ENCODE data around the gene AUTS2. TPM values are rescaled to one million over a fixed set of nuclear protein-coding genes. Genes with fewer than 3 reads are reported as not detected.

Gene AUTS2
- total RNA-seq, 2 experiments from 2014 or later = 16.9 to 17.7 TPM

DNA sequence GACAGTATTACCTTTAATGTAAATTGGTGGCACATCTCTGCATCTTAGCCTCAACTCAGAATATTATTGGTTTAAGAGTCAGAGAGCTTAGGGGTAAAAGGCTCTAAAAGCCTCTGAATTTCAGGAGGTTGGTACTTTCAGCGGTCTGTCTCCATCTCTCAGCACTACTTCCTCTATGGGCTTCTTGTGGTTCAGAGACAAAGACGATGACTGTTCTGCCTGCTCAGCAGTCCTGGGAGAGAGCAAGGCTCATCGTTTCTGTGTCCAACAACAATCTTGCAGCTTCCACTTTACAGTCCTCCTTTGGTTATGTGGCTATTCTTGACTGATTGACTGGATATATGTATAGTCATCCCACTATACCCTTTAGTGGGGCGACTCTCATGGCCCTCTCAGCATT, 394.7 kb downstream of the AUTS2 start:
- Mint-ChIP-seq H3K4me3 (no peak overlapping the region), H3K27me3 (no peaks in the 10 kb centered on the region), H3K9me3 (no peaks in the 10 kb centered on the region), H3K36me3 (ENCODE audit: low read depth) (no peaks in the 10 kb centered on the region), H3K4me1 (no peaks in the 10 kb centered on the region), H3K27ac (no peak overlapping the region)
- CTCF ChIA-PET = interaction anchor here (0.6 kb wide), 1 partner anchor 1295 kb away, joined by 3 read pairs; no protein-coding TSS in a partner anchor
- DNase-seq = no peak
- POLR2A ChIA-PET = no interaction called here

DNA sequence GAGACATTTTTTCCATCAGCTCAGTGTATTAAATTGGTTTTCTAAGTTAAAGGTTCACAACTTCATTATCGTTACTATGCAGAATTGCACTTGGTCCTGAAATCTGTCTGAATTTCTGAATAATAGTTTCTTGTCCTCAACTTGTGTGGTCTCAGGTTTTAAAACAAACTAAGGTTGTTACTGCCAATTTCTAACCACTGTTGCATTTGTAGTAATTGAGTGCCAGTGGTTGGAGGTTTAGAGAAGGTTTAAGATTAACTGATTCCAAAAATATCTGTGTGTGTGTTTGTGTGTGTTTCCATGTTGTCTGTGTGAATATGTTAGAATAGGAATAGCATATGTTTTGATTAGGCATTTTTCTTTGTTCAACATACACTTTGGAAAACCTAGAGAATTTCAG, 395.9 kb downstream of the AUTS2 start:
- Mint-ChIP-seq H3K4me3 (no peak overlapping the region), H3K4me1 (no peaks in the 10 kb centered on the region), H3K27ac (no peak overlapping the region), H3K27me3 (no peaks in the 10 kb centered on the region), H3K36me3 (ENCODE audit: low read depth) (no peaks in the 10 kb centered on the region), H3K9me3 (no peaks in the 10 kb centered on the region)
- ChIA-PET POLR2A (no interaction called here), CTCF (no interaction called here)
- DNase-seq = no peak

DNA sequence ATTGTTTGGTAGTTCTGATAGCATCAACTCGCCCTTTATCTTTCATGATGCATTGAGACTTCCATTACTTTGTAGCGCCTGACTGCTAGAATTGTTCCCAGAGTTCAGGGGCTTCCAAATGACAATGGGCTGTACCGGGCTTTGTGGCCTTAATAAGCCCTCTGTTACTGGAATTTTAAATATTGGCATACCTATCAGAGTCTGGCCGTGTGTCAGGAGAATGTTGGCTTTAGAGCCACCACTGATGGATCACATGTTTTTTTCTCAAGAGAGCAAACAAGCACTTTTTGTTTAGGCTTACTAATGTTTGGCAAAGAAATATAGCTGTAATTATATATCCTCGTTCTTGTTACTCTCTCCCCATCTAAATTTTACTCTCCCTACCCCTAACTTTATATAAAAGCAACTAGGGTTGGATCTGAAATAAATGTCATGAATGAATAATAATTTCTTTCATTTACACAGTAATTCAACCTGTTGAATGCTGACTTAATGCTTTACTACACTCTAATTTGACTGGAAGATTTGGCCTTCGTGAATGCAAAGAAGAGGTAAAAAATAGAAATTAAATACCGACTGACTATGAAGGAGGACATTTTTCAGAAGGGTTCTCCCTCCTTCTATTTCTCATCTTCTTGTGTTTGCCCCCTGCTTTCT, 396.7 kb downstream of the AUTS2 start:
- ChIA-PET POLR2A (no interaction called here), CTCF (no interaction called here)
- Mint-ChIP-seq H3K4me3 (no peak overlapping the region), H3K36me3 (ENCODE audit: low read depth) (no peaks in the 10 kb centered on the region), H3K27ac (no peak overlapping the region), H3K9me3 (no peaks in the 10 kb centered on the region), H3K27me3 (no peaks in the 10 kb centered on the region), H3K4me1 (no peaks in the 10 kb centered on the region)
- DNase-seq = no peak

DNA sequence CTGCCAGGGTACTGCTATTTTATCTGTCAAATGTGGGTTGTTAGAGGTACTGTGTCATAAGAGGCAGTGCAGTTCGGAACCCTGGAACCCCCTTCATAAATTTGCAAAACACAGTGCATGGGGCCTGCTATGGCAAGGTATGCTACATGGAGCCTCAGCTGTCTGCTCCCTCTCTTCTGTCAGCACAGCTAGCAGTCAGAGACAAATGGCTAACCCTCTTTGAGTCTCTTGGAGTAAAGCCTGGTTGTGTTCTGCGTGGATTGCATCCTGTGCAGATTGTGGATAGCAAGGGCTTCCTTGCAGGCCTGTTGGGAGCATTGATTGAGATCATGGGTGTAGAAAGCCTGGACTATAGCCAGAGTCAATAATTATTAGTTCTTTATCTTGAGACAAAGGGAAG, 397.8 kb downstream of the AUTS2 start:
- H3K9me3 Mint-ChIP-seq = no peaks in the 10 kb centered on the region
- H3K27ac Mint-ChIP-seq = no peak overlapping the region
- POLR2A ChIA-PET = no interaction called here
- CTCF ChIA-PET = no interaction called here
- H3K4me3 Mint-ChIP-seq = no peak overlapping the region
- no peaks in the 10 kb centered on the region for H3K36me3 Mint-ChIP-seq (ENCODE audit: low read depth)
- no peaks in the 10 kb centered on the region for H3K4me1 Mint-ChIP-seq
- no peaks in the 10 kb centered on the region for H3K27me3 Mint-ChIP-seq
- no peak for DNase-seq

DNA sequence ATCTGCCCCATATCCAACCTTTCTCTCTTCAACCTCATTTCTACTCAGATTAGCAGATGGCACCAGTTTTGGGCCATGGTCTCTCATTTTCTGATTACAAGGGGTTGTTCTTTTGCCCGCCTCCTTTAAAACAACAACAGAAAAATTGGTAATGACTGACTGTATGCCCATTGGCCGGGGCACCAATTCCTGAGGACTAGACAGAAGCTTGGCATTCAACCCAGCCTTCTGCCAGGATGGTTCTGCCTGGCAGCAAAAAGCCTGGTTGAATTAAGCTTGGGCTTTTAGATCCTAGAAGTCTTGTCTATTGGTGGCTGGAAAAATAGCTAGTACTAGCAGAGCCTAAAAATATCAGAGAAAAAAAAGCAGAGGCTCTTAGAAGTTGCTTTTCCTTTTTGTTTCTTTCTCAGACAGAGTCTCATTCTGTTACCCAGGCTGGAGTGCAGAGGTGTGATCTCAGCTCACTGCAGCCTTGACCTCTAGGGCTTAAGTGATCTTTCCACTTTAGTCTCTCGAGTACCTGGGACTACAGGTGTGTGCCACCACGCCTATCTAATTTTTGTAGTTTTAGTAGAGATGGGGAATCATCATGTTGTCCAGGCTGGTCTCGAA, 402.6 kb downstream of the AUTS2 start:
- no peak for DNase-seq
- CTCF ChIA-PET = no interaction called here
- no peaks in the 10 kb centered on the region for H3K27me3 Mint-ChIP-seq
- no peaks in the 10 kb centered on the region for H3K9me3 Mint-ChIP-seq
- H3K4me1 Mint-ChIP-seq = peaks cover under 1% of the 10 kb centered on the region
- no peak overlapping the region for H3K4me3 Mint-ChIP-seq
- H3K36me3 Mint-ChIP-seq (ENCODE audit: low read depth) = no peaks in the 10 kb centered on the region
- POLR2A ChIA-PET = no interaction called here
- no peak overlapping the region for H3K27ac Mint-ChIP-seq

DNA sequence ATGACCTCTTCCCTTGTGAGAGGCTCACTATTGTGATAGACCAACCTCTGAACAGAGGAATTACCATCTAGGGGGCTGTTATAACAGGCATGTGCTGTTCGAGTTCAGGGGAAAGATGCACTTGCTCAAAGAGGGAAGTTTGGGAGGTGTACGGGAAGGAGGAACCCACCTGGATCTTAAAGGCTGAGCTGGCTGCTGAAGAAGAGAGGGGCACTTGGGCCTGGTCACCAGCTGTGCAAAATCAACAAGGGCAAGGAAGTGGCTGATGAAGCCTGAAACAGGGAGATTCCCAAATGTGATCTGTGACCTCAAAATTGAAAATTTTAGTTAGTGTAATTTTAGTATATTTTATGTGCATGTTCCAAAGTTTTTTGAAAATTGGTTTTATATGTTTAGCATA, 407.2 kb downstream of the AUTS2 start:
- Mint-ChIP-seq H3K4me3 (no peak overlapping the region), H3K27ac (no peak overlapping the region), H3K9me3 (no peaks in the 10 kb centered on the region), H3K27me3 (no peaks in the 10 kb centered on the region), H3K4me1 (peaks cover 2% of the 10 kb centered on the region), H3K36me3 (ENCODE audit: low read depth) (no peaks in the 10 kb centered on the region)
- CTCF ChIA-PET = no interaction called here
- no peak for DNase-seq
- POLR2A ChIA-PET = no interaction called here

DNA sequence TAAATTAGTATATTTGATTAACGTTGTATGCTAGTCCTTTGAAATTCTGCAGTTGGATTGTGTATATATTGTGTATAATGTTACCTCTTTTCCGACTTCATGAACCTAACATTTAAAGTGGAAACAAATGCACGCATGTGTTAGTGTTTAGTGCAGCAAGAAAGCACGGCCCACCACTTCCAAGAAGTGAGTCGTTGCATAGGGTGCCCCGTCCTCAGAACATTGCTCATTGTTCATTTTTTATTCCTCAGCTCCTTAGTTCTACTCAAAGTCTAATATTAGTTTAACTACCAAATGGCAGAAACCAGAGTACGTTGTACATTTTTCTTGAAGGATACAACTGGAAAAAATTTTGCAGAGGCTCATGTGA, 407.6 kb downstream of the AUTS2 start:
- H3K4me3 Mint-ChIP-seq = no peak overlapping the region

DNA sequence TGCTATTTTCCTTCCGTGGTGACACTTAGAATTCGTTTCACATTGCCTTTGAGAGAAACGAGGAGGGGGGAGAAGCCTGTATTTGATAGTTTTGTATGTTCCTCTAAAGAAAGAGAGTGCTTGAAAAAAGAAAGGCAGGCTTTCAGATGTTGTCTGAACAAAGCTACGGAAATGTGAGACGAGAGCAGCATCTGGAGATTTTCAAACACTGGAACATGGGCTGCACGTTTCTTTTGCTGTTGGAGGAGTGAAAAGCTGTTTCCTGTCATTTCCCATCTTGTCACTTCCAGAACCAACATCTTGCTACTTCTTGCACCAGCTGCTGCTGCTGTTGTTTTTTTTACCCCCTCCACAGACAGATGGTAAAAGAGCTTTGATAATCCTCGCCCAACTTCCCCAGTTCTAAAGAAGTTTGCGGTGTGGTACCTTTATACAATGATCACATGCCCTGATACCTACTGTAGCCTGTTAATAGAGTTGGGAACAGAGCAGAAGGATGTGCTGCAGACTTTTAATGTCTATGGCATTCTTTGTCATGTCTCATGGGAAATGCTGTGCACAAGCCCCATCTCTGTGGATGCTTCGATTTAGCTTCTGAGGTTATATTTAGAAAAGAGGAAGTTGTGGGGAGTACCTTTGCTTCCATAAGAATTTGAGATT, 408.1 kb downstream of the AUTS2 start:
- CTCF ChIA-PET = no interaction called here
- H3K36me3 Mint-ChIP-seq (ENCODE audit: low read depth) = no peaks in the 10 kb centered on the region
- no peaks in the 10 kb centered on the region for H3K27me3 Mint-ChIP-seq
- H3K9me3 Mint-ChIP-seq = no peaks in the 10 kb centered on the region
- H3K4me3 Mint-ChIP-seq = no peak overlapping the region
- no peak overlapping the region for H3K27ac Mint-ChIP-seq
- peaks cover 2% of the 10 kb centered on the region for H3K4me1 Mint-ChIP-seq
- no peak for DNase-seq
- POLR2A ChIA-PET = no interaction called here

More for the DNA sequence above, 407.6 kb downstream of the AUTS2 start:
- H3K27me3 Mint-ChIP-seq = no peaks in the 10 kb centered on the region
- no peak overlapping the region for H3K27ac Mint-ChIP-seq
- no peak for DNase-seq
- no peaks in the 10 kb centered on the region for H3K9me3 Mint-ChIP-seq
- no peaks in the 10 kb centered on the region for H3K36me3 Mint-ChIP-seq (ENCODE audit: low read depth)
- ChIA-PET POLR2A (no interaction called here), CTCF (no interaction called here)
- peaks cover 2% of the 10 kb centered on the region for H3K4me1 Mint-ChIP-seq

DNA sequence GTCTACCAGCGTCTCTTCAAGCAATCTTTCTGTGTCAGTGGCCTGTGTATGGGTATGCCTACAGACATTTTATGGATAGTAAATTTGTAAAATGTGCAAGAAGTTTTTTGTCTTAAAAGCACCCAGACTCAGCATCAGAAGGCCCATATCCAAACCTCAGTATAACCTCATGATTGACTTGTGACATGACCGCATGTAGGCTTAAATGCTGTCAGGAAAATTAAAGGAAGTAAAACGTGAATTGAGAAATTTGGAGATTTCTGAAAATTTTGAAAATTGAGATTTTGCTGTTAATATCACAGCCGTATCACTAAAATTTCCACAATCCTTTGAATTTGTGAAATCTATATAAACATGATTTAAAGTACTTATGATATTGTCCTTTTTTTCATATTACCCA, 410.2 kb downstream of the AUTS2 start:
- Mint-ChIP-seq H3K27ac (no peak overlapping the region), H3K4me3 (no peak overlapping the region), H3K36me3 (ENCODE audit: low read depth) (no peaks in the 10 kb centered on the region), H3K4me1 (peaks cover 2% of the 10 kb centered on the region), H3K27me3 (no peaks in the 10 kb centered on the region), H3K9me3 (no peaks in the 10 kb centered on the region)
- no peak for DNase-seq
- ChIA-PET CTCF (no interaction called here), POLR2A (no interaction called here)

DNA sequence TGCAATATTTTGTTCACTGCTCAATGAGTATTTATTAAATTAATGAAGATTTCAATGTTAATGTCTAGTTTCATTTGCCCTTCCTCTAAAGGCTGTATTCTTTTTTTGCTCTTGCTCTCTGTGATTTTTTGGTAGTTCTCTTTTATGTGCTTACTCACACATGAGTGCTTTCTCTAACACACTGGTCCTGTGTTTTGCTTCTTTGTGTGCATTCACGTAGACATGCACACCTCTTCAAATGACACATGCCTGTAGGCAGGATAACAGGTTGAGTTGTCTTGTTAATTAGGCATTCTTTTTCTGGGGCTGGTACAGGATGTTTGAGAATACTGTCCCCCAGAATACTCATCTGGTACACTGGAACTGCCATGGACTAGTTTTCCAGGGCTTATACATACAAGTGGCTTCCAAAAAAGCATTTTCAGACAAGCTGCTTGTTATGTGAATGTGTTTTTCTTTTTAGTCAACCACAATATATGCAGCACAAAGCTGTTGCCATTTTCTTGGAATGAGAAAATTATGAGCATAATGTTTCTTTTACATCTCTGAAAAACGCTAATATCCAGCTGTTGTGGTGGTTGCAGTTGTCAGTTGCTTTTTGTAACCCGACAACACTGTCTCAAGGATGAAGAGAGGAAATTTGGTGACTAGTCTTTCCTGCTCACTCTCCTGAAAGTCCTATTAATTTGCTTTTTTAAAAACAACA, 416.4 kb downstream of the AUTS2 start:
- CTCF ChIA-PET = no interaction called here
- Mint-ChIP-seq H3K4me1 (no peaks in the 10 kb centered on the region), H3K36me3 (ENCODE audit: low read depth) (no peaks in the 10 kb centered on the region), H3K4me3 (no peak overlapping the region), H3K9me3 (no peaks in the 10 kb centered on the region), H3K27ac (no peak overlapping the region), H3K27me3 (no peaks in the 10 kb centered on the region)
- POLR2A ChIA-PET = no interaction called here
- DNase-seq = no peak

DNA sequence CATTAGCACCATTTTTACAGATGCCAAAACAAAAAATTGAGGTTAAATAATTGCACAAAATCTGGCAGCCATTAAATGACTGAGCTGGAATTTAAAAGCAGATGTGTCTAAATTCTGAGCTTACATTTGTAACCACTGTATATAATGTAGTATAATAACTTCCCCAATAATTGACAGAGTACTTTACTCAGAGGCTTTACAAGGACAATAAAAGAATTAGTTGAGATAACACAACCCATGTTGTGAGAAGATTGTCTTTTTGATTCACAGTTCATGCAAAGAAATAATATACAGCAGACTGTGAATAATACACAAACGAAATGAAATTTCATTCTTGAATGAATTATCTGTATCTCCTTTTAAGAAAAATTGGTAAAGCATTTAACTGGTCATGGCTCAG, 417.1 kb downstream of the AUTS2 start:
- H3K27ac Mint-ChIP-seq = no peak overlapping the region
- H3K4me1 Mint-ChIP-seq = no peaks in the 10 kb centered on the region
- ChIA-PET POLR2A (no interaction called here), CTCF (no interaction called here)
- no peaks in the 10 kb centered on the region for H3K27me3 Mint-ChIP-seq
- no peaks in the 10 kb centered on the region for H3K36me3 Mint-ChIP-seq (ENCODE audit: low read depth)
- H3K9me3 Mint-ChIP-seq = no peaks in the 10 kb centered on the region
- no peak for DNase-seq
- H3K4me3 Mint-ChIP-seq = no peak overlapping the region

DNA sequence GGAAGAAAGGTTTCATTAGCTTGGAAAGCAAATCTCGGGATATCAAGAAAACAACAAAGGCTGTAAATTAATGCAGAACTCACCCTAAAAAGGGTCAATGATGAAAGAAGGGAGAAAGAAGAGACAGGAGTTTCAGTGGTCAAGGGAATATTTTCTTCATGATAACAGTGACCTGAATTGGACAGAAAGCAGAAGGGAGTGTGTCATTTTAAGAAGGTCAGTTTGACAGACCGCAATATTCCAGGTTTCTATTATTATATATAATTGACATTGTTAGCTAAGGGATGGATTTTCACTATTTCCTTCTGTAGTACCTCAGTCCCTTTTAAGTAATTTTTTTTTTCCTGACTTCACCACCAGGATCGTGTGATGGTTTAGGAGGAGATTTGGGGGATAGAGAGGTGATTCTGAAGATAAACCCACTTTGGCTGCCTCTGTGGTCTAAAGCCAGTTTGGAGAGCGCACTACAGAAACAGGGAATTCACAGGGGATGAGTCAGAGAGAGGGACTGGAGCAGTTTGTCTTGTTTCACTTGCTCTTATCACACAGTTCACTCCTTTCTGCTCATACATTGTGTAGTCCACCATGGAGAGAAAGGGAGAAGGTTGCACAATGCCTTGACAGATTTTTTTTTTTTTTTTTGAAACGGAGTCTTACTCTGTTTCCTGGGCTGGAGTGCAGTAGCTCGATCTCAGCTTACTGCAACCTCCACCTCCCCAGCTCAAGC, 417.9 kb downstream of the AUTS2 start:
- Mint-ChIP-seq H3K36me3 (ENCODE audit: low read depth) (no peaks in the 10 kb centered on the region), H3K4me3 (no peak overlapping the region), H3K4me1 (no peaks in the 10 kb centered on the region), H3K27ac (no peak overlapping the region), H3K27me3 (no peaks in the 10 kb centered on the region), H3K9me3 (no peaks in the 10 kb centered on the region)
- CTCF ChIA-PET = no interaction called here
- no peak for DNase-seq
- POLR2A ChIA-PET = no interaction called here

DNA sequence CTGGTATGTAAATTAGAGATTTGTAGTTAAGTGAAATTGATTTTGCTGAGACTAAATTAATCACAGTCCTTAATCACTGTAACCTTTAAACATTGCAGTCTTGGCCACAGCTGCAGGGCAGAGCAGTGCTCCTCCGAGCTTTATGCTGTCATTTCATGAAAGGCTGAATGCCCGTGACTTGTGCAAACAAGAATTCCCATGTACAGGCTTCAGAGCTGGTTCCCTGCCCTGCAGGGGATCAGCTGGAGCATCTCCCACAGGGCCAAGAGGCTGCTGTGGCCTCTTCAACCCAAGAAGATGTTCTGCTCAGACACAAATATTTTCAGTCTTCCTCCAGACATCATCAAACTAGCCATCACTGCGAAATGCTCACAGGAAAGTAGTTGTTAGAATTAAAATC, 419.1 kb downstream of the AUTS2 start:
- CTCF ChIA-PET = no interaction called here
- DNase-seq = no peak
- Mint-ChIP-seq H3K27me3 (no peaks in the 10 kb centered on the region), H3K36me3 (ENCODE audit: low read depth) (no peaks in the 10 kb centered on the region), H3K27ac (no peak overlapping the region), H3K9me3 (no peaks in the 10 kb centered on the region), H3K4me3 (no peak overlapping the region), H3K4me1 (no peaks in the 10 kb centered on the region)
- POLR2A ChIA-PET = no interaction called here
